Subcutaneous abdominal adipose tissue (tissue), 5 donors: ENCODE measurements around the gene EXOC6B.

Experiments
- H3K27ac ChIP-seq: one replicate; pipeline ENCODE4 v1.7.0; 2013; ENCODE audit warnings: low read depth, mild to moderate bottlenecking, inconsistent platforms, low read length, moderate library complexity
- H3K27me3 ChIP-seq, 5 donors: one replicate each; pipeline ENCODE4 v1.7.0; 2013; ENCODE audit warnings: low read length in 5 of 5, inconsistent platforms in 1 of 5; ENCODE audit not compliant: control insufficient read depth in 5 of 5, insufficient read depth in 4 of 5
- H3K36me3 ChIP-seq, 5 donors: one replicate each; pipeline ENCODE4 v1.7.0; 2013; ENCODE audit warnings: low read length in 5 of 5; ENCODE audit not compliant: control insufficient read depth in 5 of 5, insufficient read depth in 5 of 5
- H3K4me1 ChIP-seq, 5 donors: one replicate each; pipeline ENCODE4 v1.7.0; 2013; ENCODE audit warnings: low read length in 5 of 5, mild to moderate bottlenecking in 3 of 5, moderate library complexity in 1 of 5; ENCODE audit not compliant: control insufficient read depth in 5 of 5, insufficient read depth in 5 of 5
- H3K4me3 ChIP-seq, 5 donors: one replicate each; pipeline ENCODE4 v1.7.0; 2013; ENCODE audit warnings: low read length in 5 of 5, low read depth in 1 of 5
- H3K9ac ChIP-seq, 5 donors: one replicate each; pipeline ENCODE4 v1.7.0; 2013; ENCODE audit warnings: low read length in 5 of 5, mild to moderate bottlenecking in 4 of 5, moderate library complexity in 3 of 5
- H3K9me3 ChIP-seq, 5 donors: one replicate each; pipeline ENCODE4 v1.7.0; 2013; ENCODE audit warnings: low read length in 5 of 5; ENCODE audit not compliant: control insufficient read depth in 5 of 5
- donor health status: healthy.
- donor health status: healthy.
- donor health status: healthy.
- donor health status: healthy.
- donor health status: healthy.

Gene EXOC6B

DNA sequence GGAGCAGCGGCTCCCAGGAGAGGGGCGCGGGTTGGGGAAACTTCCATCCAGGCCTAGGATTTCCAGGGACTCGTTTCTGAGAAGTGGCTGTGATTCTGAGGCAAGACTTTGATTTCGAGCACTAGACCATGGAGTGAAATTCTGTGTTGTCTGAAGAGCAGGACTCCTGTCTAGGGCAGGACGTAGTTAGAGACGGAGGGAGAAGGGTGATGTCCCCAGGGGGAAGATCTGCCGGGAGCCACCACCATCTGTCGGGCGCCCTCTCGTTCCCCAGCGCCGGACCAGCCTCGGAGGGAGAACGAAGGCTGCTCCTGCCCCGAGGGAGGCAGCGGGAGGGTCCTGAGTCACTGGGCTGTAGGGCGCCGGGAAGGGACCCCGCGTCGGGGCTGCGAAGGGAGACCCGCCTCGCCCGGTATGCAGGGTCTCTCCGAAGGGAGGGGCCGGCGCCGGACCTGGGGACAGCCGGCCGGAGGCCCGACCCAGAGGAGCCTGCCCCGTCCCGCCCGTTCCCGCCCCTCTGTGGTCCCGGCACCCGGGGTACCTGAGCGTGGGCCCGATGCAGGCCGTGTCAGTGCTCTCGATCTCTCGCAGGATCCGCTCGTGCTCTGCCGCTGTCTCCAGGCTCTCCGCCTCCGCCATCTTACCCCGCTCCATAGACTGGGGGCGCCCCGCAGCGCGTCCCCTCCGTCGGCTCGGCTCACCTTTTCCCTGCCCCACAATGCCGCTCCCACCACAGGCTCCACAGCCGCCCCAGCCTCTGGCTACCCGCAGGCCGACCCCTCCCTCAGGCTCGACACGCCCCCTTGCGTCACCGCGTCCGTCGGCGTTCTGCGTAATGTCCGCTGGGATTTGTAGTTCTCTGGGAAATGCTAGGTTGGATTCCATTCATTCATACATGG lies at the start of gene EXOC6B:
Gene EXOC6B (minus strand): TSS at position 777 of the 899 bp plus-strand sequence.
- Histone ChIP-seq H3K27me3 (no peaks in the 10 kb centered on the region), H3K9ac (peak within 1 kb of the TSS; percentile 23 to 98 (median 91)), H3K9me3 (no peaks in the 10 kb centered on the region), H3K36me3 (no peaks in the 10 kb centered on the region), H3K27ac (peak within 1 kb of the TSS; percentile 78), H3K4me3 (peak within 1 kb of the TSS; percentile 83 to 95 (median 90)), H3K4me1 (peaks cover 0 to 30% (median 19%) of the 10 kb centered on the region in 5 donors)

DNA sequence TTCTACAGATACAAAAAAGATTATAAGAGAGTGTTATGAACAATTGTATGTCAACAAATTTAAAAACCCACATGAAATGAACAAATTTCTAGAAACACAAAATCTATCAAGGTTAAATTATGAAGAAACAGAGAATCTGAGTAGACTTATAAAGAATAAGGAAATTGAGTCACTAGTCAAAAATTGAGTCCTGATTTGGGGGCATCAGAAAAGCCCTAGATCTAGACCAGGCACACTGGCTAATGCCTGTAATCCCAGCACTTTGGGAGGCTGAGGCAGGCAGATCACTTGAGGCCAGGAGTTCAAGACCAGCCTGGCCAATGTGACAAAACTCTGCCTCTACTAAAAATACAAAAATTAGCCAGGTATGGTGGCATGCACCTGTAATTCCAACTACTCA lies 46.0 kb upstream of the EXOC6B start:
- Histone ChIP-seq H3K4me3 (no peak overlapping the region), H3K27ac (no peak overlapping the region), H3K36me3 (no peaks in the 10 kb centered on the region), H3K9ac (no peak overlapping the region), H3K9me3 (peaks cover 0 to 7% (median 4%) of the 10 kb centered on the region in 5 donors), H3K27me3 (peaks cover 0 to 3% (median 0%) of the 10 kb centered on the region in 5 donors), H3K4me1 (no peaks in the 10 kb centered on the region)

DNA sequence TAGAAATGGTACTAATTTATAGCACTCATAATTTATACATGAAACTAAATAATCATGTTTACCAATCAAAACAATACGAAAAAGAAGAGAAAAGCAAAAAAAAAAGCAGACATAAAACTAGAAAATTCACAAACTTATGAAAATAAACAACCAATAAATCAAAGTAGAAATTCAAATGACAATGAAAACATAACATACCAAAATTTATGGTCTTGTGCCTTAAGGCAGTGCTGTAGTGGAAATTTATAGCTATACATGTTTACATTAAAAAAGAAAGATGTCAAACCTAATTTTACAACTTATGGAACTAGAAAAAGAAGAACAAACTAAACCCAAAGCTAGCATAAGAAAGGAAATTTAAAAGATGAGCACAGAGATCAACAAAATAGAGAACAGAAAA lies 45.2 kb upstream of the EXOC6B start:
- Histone ChIP-seq H3K4me3 (no peak overlapping the region), H3K4me1 (no peaks in the 10 kb centered on the region), H3K9me3 (peaks cover 0 to 7% (median 4%) of the 10 kb centered on the region in 5 donors), H3K36me3 (no peaks in the 10 kb centered on the region), H3K9ac (no peak overlapping the region), H3K27me3 (peaks cover 0 to 3% (median 0%) of the 10 kb centered on the region in 5 donors), H3K27ac (no peak overlapping the region)

DNA sequence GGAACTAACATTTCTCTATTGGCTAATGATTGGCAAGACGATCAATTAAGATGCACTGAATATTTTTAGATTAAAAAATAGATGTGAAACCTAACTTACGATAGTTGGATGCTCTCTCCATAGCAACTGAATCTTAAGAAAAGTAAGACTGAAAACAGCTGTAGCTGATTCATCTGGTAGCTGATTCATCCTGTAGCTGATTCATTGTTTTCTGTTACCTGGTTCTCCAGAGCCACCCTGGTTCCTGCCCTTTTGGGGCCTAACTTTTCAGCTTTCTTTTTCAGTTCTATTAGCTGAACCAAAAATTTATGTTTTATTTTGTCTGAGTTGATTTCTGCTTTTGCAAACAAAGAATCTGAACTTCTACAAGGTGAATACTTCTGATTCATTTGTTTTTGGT lies 38.7 kb upstream of the EXOC6B start:
- H3K27me3 ChIP-seq: peaks cover 0 to 13% (median 4%) of the 10 kb centered on the region in 5 donors
- no peaks in the 10 kb centered on the region for H3K9me3 ChIP-seq
- H3K27ac ChIP-seq: no peak overlapping the region
- H3K36me3 ChIP-seq: no peaks in the 10 kb centered on the region
- H3K4me3 ChIP-seq: no peak overlapping the region
- H3K9ac ChIP-seq: no peak overlapping the region
- peaks cover 3 to 12% (median 10%) of the 10 kb centered on the region in 5 donors for H3K4me1 ChIP-seq

DNA sequence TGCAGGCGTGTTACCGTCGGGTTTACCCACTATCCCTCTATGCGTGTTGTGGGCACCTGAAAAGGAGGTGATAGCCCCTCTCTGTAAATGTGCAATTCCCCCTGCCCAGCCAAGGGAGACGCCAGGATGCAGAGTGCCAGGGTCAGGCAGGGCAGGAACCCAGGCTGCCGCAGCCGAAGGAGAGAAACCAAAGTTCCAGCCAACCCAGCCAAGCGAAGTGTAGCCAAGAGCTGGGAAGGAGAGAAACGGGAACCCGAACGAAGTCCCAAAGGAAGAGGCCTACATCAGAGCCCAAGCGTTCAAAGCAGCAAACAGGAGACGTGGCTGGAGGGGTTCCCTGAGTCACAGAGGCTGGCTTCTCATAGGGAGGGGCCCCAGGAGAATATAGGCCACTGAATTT lies 37.2 kb upstream of the EXOC6B start:
- Histone ChIP-seq H3K36me3 (no peaks in the 10 kb centered on the region), H3K4me3 (peak overlapping the region in 2 of 5 donors; percentile 53), H3K9me3 (no peaks in the 10 kb centered on the region), H3K4me1 (peaks cover 3 to 12% (median 10%) of the 10 kb centered on the region in 5 donors), H3K27ac (no peak overlapping the region), H3K9ac (no peak overlapping the region), H3K27me3 (peaks cover 0 to 17% (median 4%) of the 10 kb centered on the region in 5 donors)

DNA sequence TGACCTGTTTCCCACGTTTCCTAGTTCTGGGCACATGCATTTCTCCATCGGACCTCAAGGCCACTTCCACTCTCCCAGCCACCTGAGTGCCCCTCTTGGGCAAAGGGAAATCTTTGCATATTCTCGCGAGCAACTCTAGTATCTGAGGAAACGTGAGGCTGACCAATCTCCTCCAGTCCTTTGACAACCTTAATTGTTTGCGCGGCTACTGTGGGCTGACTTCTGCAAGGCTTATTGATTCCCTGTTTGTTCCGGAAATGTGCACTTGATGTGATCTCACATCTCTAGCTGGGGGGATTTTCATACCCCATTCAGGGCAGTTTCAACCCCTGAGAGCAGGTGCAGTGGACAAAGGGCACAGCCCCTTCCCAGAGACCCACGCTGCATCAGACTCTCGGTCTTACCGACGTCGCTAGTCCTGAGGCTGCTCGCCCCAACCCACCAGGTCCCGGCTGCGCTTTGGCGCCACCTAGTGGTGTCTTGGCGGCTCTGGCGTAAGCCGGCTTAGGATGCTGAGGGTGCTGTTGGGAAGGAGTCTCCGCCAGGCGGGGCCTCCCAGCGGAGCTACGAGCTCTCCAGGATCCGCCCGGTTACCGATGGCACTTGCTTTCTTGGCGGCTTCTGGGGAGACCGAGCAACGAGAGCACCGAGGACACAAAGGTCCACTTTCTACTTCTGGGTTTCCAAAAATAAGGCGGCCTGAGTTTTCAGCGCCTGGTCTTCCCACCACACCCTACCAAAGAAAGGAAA lies 36.6 kb upstream of the EXOC6B start:
- peaks cover 0 to 17% (median 4%) of the 10 kb centered on the region in 5 donors for H3K27me3 ChIP-seq
- H3K36me3 ChIP-seq: no peaks in the 10 kb centered on the region
- H3K4me3 ChIP-seq: peak overlapping the region in 4 of 5 donors; percentile 42 to 55 (median 53)
- no peaks in the 10 kb centered on the region for H3K9me3 ChIP-seq
- H3K27ac ChIP-seq: no peak overlapping the region
- peaks cover 3 to 12% (median 10%) of the 10 kb centered on the region in 5 donors for H3K4me1 ChIP-seq
- H3K9ac ChIP-seq: peak overlapping the region in 1 of 5 donors; percentile 20

DNA sequence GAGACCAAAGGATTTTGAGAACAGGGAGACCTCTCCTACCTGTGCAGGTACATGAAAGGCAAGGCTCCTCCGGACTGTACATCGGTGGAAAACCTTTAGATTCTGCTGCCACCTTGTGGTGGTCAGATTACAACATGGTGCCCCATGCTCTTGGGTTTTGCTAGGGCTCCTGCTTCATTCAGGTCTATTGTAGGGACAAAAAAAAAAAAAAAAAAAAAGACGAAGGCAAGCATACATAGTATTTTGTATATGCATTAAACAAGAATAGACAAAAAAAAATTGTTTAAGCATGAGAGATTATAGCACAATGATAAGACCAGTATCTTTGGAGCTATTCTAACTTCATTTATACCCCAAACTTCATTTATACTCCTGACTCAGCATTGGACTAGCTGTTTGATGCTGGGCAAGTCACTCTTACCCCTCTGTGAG lies 34.0 kb upstream of the EXOC6B start:
- Histone ChIP-seq H3K4me3 (no peak overlapping the region), H3K4me1 (peaks cover 3 to 12% (median 10%) of the 10 kb centered on the region in 5 donors), H3K9me3 (no peaks in the 10 kb centered on the region), H3K36me3 (no peaks in the 10 kb centered on the region), H3K9ac (no peak overlapping the region), H3K27ac (no peak overlapping the region), H3K27me3 (peaks cover 0 to 17% (median 8%) of the 10 kb centered on the region in 5 donors)

DNA sequence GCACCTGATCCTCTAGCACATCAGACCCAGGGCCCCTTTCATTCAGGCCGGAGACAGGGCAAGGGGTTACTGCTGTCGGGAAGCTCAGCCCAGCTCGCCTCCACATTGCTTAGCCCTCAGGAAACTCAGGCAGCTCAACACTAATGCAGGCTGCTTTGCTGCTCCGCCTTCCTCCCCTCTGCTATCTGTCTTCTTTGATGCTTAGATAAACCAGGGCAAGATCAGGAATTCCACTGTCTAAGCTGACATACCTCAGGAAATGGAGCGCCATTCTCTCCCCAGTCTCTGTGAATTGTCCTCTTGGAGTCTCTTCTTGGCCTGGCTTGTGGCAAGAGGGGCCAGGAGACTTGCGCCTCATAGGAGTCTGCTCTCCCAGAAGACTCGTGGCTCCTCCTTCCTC lies 25.5 kb upstream of the EXOC6B start:
- Histone ChIP-seq H3K9ac (no peak overlapping the region), H3K4me1 (no peaks in the 10 kb centered on the region), H3K9me3 (no peaks in the 10 kb centered on the region), H3K36me3 (no peaks in the 10 kb centered on the region), H3K4me3 (no peak overlapping the region), H3K27me3 (peaks cover 0 to 14% (median 5%) of the 10 kb centered on the region in 5 donors), H3K27ac (no peak overlapping the region)

DNA sequence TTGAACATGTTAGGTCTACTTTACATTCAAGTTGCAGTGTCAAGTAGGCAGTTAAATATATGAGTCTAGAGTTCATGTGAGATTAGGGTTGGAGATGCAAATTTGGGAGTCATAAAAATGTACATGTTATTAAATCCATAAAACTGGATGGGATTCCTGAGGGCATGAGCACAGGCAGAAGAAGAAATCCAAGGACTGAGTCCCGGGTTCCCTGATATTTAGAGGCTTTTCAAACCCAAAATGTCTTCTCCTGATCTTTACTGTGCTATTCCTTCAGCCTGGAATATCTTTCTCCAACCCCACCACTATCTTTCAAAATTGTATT lies 23.3 kb upstream of the EXOC6B start:
- H3K9ac ChIP-seq: no peak overlapping the region
- H3K9me3 ChIP-seq: no peaks in the 10 kb centered on the region
- no peaks in the 10 kb centered on the region for H3K36me3 ChIP-seq
- H3K27me3 ChIP-seq: peaks cover 0 to 14% (median 4%) of the 10 kb centered on the region in 5 donors
- H3K4me3 ChIP-seq: no peak overlapping the region
- H3K4me1 ChIP-seq: no peaks in the 10 kb centered on the region
- H3K27ac ChIP-seq: no peak overlapping the region
